NCI-H1092 treated with DMSO at 0.1 percent for 48 hours (cell line): ENCODE results near the gene COPS6.
A peak's percentile ranks its signal among the peaks of the same experiment; 100 is the strongest.

Experiments used
- DNase-seq: peaks from one replicate; lab custom pipeline; 2025; lab: John Stamatoyannopoulos, UW

The COPS6 gene

GRCh38 chr7:100102950-100103840 is 14.4 kb downstream of the COPS6 start:
- DNase-seq = no peak

- no peak for DNase-seq
Measured at GRCh38 chr7:100105534-100105933, 16.8 kb downstream of the COPS6 start.

- no peak for DNase-seq
Measured at GRCh38 chr7:100106633-100107032, 17.9 kb downstream of the COPS6 start.

DNA sequence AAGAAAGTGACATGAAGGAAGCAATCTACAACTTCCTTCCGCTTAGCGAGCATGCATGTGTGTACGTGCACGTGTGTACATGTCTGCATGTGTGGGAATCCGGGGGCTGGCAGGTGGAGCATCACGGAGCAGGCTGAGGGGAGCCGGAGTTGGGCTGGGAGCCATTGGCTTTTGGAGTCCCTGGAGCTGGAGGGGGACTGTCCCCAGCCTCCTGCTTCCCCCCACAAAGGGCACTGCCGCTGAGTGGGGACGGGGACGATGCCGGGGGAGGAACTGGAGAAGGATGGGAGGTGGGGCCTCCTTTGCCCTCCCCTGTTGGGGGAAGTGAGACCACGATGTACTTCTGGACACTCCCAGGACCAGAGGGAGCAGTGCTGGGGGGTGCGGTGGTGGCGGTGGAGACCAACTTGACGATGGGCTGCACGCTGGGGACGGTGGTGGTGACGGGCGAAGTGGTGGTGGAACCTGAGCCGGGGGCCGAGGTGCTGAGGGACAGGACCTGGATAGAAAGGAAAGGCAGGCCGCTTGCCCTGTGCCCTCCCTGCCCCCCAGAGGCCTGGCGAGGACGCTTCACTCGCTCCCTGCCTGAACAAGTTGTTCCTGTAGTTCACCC is 18.5 kb downstream of the COPS6 start:
- no peak for DNase-seq

DNA sequence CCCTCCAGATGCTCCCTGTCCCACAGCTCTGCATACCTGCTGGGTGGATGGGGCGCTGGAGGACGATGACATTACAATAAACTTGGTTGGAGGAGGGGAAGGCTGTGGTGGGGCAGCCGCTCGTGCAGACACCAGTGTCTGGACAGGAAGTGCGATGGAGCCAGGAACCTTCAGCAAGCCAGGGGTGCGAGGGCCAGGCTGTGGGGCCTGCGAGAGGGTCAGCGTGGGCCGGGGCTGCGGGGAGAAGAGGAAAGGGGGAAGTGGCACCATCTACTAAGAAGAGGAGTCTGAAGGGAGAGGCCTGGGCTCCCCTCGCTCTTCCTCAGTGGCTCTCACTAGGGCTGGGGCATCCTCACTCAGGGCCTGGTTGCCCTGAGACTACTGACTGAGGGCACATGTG is 19.1 kb downstream of the COPS6 start:
- DNase-seq = no peak

DNA sequence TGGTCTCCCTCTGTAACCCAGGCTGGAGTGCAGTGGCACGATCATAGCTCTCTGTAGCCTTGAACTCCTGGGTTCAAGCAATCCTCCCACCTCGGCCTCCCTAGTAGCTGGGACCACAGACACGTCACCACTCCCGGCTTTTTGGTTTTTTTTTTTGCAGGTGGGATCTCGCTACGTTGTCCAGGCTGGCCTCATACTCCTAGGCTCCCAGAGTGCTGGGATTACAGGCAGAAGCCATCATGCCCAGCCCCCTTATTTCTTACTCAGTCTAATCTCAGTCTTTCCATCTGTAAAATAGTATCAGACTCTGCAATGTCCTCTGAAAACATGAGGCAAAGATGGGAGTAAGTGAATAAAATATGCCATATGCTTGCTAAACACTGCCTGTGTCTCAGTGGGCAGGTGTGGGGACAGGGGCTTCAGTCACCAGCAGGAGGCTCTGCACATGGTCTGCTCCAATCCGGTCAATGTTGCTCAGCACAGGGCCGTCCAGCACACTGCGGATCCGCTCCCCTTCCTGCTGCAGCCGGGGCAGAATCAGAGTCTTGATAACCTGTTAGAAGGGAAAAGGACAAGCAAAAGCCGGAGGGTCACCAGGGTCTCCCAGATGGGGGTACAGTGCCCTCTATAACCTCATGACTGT is 20.9 kb downstream of the COPS6 start:
- DNase-seq = no peak

DNA sequence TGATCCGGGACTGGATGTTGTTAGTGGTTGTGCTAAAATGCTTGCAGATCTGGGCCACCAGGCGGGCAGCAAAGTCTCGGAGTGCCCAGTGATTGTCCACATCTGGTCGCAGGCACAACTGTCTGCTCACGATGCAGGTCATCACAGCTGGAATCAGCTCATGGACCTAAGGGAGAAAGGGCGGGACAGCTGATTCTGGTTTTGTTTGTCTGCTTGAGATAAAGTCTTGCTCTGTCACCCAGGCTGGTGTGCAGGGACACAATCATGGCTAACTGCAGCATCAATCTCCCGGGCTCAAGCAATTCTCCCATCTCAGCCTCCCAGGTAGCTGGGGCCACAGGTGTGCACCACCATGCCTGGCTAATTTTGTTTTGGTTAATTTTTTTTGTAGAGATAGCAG is 22.4 kb downstream of the COPS6 start:
- no peak for DNase-seq

DNA sequence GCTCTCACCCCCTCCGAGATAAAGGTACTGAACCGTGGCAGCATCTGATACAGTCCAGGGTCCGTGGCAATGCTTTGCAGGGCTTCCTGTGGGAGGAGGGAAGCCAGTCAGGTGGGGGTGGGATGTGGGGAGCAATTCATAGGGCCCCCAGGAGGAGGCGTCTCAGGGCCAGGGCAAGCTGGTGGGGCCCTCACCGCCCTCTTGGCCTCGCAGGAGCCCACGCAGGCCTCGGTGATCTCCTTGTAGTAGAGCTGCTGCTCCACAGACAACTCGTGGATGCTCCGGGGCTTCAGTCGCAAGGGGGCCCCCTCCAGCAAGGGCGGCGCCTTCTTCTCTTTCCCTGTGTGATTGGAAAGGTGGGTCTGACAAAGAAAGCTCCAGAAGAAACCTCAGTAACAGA is 23.1 kb downstream of the COPS6 start:
- DNase-seq = no peak

DNA sequence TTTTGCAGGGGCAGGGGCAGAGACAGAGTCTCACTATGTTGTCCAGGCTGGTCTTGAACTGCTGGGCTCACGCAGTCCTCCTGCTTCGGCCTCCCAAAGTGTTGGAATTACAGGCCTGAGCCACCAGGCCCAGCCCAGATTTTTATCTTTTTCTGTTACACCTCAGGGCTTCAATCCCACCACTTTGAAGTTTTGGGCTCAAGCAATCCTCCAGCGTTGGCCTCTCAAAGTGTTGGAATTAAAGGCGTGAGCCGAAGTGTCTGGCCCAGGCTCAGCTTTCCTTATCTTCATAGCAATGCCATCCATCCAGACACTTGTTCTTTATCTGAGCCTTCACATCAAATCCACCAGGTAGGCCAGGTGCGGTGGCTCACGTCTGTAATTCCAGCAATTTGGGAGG is 26.3 kb downstream of the COPS6 start:
- no peak for DNase-seq

- DNase-seq = no peak
Measured at GRCh38 chr7:100118388-100119071, 29.8 kb downstream of the COPS6 start.

- DNase-seq = peak; percentile 97
Measured at GRCh38 chr7:100119072-100119969, 30.6 kb downstream of the COPS6 start, which contains the start of the genes CNPY4 and TAF6. Gene CNPY4, plus strand, starts transcription at chr7:100119634. Its CDS starts 111 bp downstream, at chr7:100119745. Gene TAF6, minus strand, starts transcription at chr7:100119358. Its CDS starts 5,149 bp downstream, at chr7:100114209.

GRCh38 chr7:100119970-100120732 is 31.4 kb downstream of the COPS6 start:
- peak; percentile 60 for DNase-seq

GRCh38 chr7:100120733-100121036 is 31.9 kb downstream of the COPS6 start:
- no peak for DNase-seq

GRCh38 chr7:100122067-100122466 is 33.3 kb downstream of the COPS6 start:
- peak; percentile 92 for DNase-seq

GRCh38 chr7:100122568-100122967 is 33.8 kb downstream of the COPS6 start:
- no peak for DNase-seq

DNA sequence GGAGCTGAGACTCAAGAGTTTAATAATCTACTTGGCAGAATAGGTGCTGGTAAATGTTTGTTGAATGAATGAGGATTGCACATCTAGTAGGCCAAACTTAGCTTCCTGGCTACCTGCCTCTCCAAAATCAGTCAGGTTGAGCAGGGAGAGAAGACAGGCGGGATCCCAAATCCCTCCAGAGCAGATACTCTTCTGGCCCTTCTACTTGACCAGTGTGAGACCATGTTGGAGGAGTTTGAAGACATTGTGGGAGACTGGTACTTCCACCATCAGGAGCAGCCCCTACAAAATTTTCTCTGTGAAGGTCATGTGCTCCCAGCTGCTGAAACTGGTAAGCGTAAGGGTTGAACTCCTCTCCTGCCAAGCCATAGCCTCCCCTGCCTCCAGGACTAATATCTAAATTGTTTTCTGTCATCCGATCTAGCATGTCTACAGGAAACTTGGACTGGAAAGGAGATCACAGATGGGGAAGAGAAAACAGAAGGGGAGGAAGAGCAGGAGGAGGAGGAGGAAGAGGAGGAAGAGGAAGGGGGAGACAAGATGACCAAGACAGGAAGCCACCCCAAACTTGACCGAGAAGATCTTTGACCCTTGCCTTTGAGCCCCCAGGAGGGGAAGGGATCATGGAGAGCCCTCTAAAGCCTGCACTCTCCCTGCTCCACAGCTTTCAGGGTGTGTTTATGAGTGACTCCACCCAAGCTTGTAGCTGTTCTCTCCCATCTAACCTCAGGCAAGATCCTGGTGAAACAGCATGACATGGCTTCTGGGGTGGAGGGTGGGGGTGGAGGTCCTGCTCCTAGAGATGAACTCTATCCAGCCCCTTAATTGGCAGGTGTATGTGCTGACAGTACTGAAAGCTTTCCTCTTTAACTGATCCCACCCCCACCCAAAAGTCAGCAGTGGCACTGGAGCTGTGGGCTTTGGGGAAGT is 35.8 kb downstream of the COPS6 start:
- no peak for DNase-seq

- peak; percentile 77 for DNase-seq
Measured at GRCh38 chr7:100126239-100126930, 37.6 kb downstream of the COPS6 start.

DNA sequence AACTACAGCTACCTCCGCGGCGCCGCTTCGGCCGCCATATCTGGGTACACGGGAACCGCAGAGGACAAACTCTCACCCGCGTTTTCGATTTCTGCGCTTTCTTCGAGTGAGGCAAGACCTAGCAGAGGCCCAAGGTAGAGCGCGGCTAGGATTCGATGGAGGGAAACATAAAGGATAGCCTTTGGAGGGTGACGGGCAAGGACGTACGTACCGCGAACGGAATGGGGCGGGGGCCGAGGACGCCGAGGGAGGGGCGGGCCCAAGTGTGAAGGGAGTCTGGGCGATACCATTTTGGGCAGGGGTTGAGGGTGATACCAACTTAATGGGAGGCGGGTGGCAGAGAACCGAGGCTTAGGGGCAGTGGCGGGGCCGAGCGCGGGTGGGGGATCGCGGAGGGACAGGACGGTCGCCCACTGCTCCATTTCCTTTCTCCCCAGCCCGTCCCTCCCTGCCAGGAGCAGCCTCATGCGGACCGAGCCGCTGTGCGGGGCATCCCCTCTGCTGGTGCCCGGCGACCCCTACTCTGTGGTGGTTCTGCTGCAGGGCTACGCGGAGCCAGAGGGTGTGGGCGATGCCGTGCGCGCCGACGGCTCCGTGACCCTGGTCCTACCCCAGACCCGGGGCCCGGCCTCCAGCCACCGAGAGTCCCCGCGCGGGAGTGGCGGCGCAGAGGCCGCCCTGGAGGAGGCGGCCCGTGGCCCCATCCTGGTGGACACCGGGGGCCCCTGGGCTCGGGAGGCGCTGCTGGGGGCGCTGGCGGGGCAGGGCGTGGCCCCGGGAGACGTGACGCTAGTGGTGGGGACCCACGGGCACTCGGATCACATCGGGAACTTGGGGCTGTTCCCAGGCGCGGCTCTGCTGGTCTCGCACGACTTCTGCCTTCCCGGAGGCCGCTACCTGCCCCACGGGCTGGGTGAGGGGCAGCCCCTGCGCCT is 38.4 kb downstream of the COPS6 start, which contains the start of gene MBLAC1:
Gene MBLAC1 (plus strand): TSS at position 37 of the 935 bp plus-strand sequence. CDS start 429 bp downstream, at position 466.
- peak; percentile 94 for DNase-seq
